Dermis microvascular lymphatic vessel endothelial cell (primary cell): Measurements from ENCODE around the gene JADE3. TPM values are rescaled to one million over a fixed set of nuclear protein-coding genes. Genes with fewer than 3 reads are reported as not detected.

Experiments used
- total RNA-seq: library from RNA; depleted of rRNA; stranded (reverse); fragments of >200 nt; gene quantifications from 2 replicates; pipeline ENCODE4 v1.2.1, GENCODE V29; 2014

Gene JADE3
- total RNA-seq, 1 donor from 2014 or later, result 8.5 TPM

Other genes with a start within 250 kb of the JADE3 start
- 8.2 and 9.0 TPM in 2 replicates for gene SLC9A7, start 153.3 kb upstream of the JADE3 start, total RNA-seq
- gene RP2, start 75.4 kb upstream of the JADE3 start, total RNA-seq, result 24.3 and 25.5 TPM in 2 replicates
- gene RGN, start 166.0 kb downstream of the JADE3 start, total RNA-seq, result 0.26 and 0.51 TPM in 2 replicates
- 63.5 and 69.4 TPM in 2 replicates for gene NDUFB11, start 232.3 kb downstream of the JADE3 start, total RNA-seq
- gene RBM10, start 232.8 kb downstream of the JADE3 start, total RNA-seq, result 37.2 and 38.4 TPM in 2 replicates